ENCODE measurements around the gene SCIN.
"Not testable (repeated sequence)": the region's sequence is repeated elsewhere in the genome, so short reads cannot be mapped to it uniquely, and the experiment has no call there.

Gene SCIN

GRCh38 chr7:12650080-12650479 is 79.6 kb downstream of the SCIN start:
- no peak for DNase-seq

DNA sequence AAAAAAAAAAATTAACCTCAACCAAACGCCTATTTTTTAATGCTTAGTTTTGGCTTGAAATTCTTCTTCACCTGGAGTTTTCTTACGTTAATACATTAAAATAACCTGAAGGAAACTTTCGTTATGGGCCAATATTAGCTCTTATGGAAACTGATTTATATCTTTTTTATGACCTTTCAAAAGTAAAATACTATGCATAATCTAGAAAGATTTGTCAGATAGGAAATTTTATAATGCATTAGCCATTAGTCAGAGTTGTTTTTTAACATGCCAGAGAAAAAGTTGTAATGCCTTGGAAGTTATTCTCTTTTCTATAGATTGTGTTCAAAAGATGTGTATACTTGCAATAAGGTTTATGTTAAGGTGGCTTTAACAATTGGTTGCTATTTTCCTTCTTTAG is 82.6 kb downstream of the SCIN start:
- no peak for DNase-seq

DNA sequence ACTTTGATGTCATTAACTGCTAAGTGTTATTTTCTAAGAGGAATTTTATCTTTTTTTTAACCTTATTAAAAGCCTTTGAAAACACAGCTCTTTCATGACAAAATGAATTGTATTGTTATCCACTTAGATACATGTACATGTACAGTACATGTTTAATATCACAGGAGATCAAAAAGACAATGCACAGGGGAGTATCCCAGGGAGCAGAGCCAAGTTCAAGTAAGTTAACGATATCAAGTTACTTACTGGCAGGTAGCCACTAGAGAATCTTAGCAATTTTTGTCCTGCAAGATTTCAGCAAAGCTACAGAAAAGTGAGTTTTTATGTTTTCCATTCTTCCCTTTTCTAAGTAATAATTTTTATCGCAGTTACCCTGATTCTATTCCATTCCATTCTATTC is 83.0 kb downstream of the SCIN start:
- DNase-seq, result no peak

- no peak for DNase-seq
These were observed 84.6 kb downstream of the SCIN start for GRCh38 chr7:12655161-12655560.

- DNase-seq, result not testable (repeated sequence)
These were observed 89.9 kb downstream of the SCIN start for GRCh38 chr7:12660423-12660822.

DNA sequence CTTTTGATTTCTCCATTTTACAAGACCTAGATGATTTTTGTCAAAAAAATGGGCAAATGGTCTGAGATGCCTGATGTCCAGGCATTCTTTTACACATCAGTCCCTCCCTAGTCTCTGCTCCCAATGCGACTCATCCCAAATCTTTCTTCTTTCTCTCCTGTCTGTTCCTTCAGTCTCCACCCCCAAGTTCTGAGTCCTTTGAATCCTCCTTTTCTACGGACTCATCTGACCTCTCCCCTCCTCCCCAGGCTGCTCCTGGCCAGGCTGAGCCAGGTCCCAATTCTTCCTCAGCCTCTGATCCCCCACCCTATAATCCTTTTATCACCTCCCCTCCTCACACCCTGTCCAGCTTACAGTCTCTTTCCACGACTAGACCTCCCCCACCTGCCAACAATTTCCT is 90.5 kb downstream of the SCIN start:
- not testable (repeated sequence) for DNase-seq

DNA sequence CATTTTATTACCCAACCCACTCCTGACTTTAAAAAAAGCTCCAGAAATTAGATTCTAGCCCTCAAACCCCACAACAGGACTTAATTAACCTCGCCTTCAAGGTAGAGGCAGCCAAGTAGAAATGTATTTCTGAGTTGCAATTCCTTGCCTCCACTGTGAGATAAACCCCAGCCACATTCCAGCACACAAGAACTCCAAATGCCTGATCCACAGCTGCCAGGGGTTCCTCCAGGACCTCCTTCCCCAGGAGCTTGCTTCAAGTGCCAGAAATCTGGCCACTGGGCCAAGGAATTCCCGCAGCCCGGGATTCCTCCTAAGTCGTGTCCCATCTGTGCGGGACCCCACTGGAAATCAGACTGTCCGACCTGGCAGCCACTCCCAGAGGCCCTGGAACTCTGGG is 91.1 kb downstream of the SCIN start:
- DNase-seq, result no peak

GRCh38 chr7:12670000-12670729 is 99.6 kb downstream of the SCIN start:
- no peak for DNase-seq

DNA sequence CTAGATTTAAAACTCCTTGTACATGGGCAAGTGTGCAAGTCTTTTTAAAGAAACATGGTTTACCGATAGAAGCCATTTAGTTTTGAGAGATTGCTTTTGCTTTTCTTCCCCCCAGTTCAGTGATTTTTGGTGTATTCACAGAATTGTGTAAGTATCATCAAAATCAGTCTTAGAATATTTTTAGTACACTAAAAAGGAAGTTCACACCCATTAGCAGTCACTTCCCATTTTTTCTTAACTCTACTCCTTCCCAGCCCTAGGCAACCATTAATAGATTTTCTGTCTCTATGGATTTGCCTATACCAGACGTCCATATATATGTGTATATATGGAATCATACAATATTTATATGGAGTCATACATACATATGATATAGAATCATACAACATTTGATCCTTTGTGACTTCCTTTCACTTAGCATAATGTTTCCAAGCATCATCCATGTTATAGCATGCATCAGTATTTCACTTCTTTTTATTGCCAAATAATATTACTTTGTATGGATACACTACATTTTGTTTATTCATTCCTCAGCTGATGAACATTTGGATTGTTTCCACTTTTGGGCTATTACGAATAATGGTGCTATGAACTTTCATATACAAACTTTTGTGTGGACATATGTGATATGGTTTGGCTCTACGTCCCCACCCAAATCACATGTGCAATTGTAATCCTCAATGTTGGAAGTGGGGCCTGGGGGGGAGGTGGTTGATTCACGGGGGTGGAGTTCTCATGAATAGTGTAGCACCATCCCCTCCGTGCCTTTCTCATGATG is 100.4 kb downstream of the SCIN start:
- DNase-seq, result no peak

DNA sequence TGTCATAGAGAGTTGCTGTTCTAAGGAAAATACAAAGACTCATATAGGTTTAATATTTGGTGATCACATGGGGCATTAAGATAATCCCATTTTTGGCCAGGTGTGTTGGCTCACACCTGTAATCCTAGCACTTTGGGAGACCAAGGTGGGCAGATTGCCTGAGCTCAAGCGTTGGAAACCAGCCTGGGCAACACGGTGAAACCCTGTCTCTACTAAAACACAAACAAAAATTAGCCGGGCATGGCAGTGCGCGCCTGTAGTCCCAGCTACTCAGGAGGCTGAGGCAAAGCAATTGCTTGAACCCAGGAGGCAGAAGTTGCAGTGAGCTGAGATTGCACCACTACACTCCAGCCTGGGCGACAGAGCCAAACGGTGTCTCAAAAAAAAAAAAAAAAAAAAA is 102.9 kb downstream of the SCIN start:
- not testable (repeated sequence) for DNase-seq

DNA sequence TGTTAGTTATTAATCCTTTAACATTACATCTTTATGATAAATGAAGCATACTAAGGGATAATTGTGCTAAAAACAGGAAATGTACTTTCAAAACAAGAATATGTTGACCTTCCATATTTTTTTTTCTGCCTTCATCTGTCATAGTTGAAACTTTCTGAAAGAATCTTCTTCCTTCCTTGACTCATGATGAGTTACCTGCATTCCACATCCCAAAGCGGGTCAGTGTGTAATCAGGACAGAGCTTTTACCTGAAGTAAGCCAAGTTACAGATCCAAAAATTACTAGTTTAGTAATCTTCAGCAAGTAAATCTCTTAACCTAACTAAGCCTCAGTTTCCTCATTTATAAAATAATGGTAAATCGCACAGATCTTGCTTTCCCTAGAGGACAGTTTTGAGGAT is 103.5 kb downstream of the SCIN start:
- DNase-seq, result no peak

DNA sequence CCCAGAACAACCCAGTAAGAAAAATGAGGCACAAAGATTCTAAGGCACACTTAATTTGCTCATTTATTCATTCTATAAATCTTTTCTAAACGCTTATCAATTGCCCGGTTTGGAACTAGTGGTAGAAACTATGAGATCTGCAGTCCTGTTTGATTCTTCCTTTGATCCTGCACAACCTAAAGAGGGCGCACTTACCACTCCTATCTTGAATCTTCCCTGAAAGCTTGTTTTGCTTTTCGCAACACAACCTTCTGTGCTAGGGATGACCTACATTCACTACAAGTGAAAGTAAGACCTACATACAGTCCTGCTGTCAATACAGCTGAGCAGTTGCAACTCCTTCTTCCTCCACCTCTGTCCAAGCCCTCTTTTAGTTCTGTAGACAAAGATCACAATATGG is 104.3 kb downstream of the SCIN start:
- DNase-seq, result peak; percentile 14

GRCh38 chr7:12683678-12684585 is 113.4 kb downstream of the SCIN start:
- DNase-seq, result peak; percentile 17

- no peak for DNase-seq
These were observed 114.2 kb downstream of the SCIN start for GRCh38 chr7:12684733-12685132.

GRCh38 chr7:12685550-12685949 is 115.0 kb downstream of the SCIN start:
- peak; percentile 25 for DNase-seq

GRCh38 chr7:12686234-12686890 is 115.8 kb downstream of the SCIN start:
- peak; percentile 93 for DNase-seq

- peak; percentile 99 for DNase-seq
These were observed 116.6 kb downstream of the SCIN start, which contains the start of gene ARL4A for GRCh38 chr7:12686891-12687717. TSS of gene ARL4A (plus strand) at chr7:12687633. CDS start at chr7:12688255, 622 bp downstream.

GRCh38 chr7:12687718-12688171 is 117.2 kb downstream of the SCIN start:
- no peak for DNase-seq

DNA sequence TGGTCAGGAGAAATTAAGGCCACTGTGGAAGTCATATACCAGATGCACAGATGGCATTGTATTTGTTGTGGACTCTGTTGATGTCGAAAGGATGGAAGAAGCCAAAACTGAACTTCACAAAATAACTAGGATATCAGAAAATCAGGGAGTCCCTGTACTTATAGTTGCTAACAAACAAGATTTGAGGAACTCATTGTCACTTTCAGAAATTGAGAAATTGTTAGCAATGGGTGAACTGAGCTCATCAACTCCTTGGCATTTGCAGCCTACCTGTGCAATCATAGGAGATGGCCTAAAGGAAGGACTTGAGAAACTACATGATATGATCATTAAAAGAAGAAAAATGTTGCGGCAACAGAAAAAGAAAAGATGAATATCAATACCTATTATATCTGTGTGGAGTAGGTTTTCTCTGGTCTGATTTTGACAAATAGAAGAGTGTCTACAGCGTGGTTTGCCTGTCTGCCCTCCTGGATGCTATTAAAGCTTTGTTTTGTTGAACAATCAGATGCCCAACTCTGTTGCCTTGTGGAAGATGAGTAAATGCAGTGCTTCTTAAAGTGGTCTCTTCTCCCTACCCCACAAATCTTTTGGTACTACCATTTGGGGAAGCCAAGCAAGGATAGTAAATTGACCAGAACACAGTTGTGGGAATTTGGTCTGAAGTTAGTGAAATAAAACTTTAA is 118.1 kb downstream of the SCIN start:
- not testable (repeated sequence) for DNase-seq

GRCh38 chr7:12689451-12689850 is 118.9 kb downstream of the SCIN start:
- no peak for DNase-seq

Data from NCI-H1092 treated with DMSO at 0.1 percent for 48 hours (cell line).